Coronary artery (tissue), 2 donors: ENCODE data around the gene CRX.

Experiments
- DNase-seq: peaks from one replicate; pipeline ENCODE4 v3.0.0-alpha.2; 2017; ENCODE audit warnings: low spot score
- H3K27ac ChIP-seq, 2 donors: fragments of 200-600 bp; sonication (generic); one replicate each; pipeline ENCODE4 v1.5.1; 2016 to 2019
- H3K4me3 ChIP-seq: fragments of 200-600 bp; sonication (generic); 2 replicates; pipeline ENCODE4 v1.5.1; 2016; ENCODE audit warnings: mild to moderate bottlenecking, moderate library complexity
- CTCF ChIP-seq: fragments of 200-600 bp; sonication (generic); IDR thresholded peaks from one replicate; pipeline ENCODE4 v1.5.1; 2019; ENCODE audit warnings: antibody characterized with exemption

CRX gene

GRCh38 chr19:47824396-47824795 is 2.7 kb downstream of the CRX start:
- Histone ChIP-seq H3K27ac (no peak overlapping the region), H3K4me3 (no peak overlapping the region)
- no peak for DNase-seq
- TF ChIP-seq CTCF, result no peak

GRCh38 chr19:47826800-47827199 is 5.1 kb downstream of the CRX start:
- no peak for TF ChIP-seq CTCF
- Histone ChIP-seq H3K4me3 (no peak overlapping the region), H3K27ac (no peak overlapping the region)
- DNase-seq, result no peak

GRCh38 chr19:47832723-47833122 is 11.0 kb downstream of the CRX start:
- H3K27ac ChIP-seq, result no peak overlapping the region
- no peak overlapping the region for H3K4me3 ChIP-seq
- no peak for TF ChIP-seq CTCF
- DNase-seq, result no peak

GRCh38 chr19:47836038-47836437 is 14.3 kb downstream of the CRX start:
- TF ChIP-seq CTCF, result no peak
- Histone ChIP-seq H3K27ac (no peak overlapping the region), H3K4me3 (no peak overlapping the region)
- DNase-seq, result no peak

- no peak for TF ChIP-seq CTCF
- no peak for DNase-seq
- no peak overlapping the region for H3K4me3 ChIP-seq
- no peak overlapping the region for H3K27ac ChIP-seq
Observed at GRCh38 chr19:47839411-47839810, 17.7 kb downstream of the CRX start.

GRCh38 chr19:47839913-47840312 is 18.2 kb downstream of the CRX start:
- no peak for DNase-seq
- H3K4me3 ChIP-seq, result no peak overlapping the region
- TF ChIP-seq CTCF, result no peak
- H3K27ac ChIP-seq, result no peak overlapping the region

- H3K27ac ChIP-seq, result no peak overlapping the region
- no peak overlapping the region for H3K4me3 ChIP-seq
- TF ChIP-seq CTCF, result no peak
- no peak for DNase-seq
Observed at GRCh38 chr19:47842941-47843340, 21.2 kb downstream of the CRX start.
